Prostate gland (tissue), 2 donors: Measurements from ENCODE around the gene LAMA2. TPM values are rescaled to one million over a fixed set of nuclear protein-coding genes. Genes with fewer than 3 reads are reported as not detected.

ENCODE experiments used
- DNase-seq: peaks from one replicate; pipeline ENCODE4 v3.0.0-alpha.2; 2019; ENCODE audit warnings: low spot score
- H3K27ac ChIP-seq, 2 donors: fragments of 200-600 bp; sonication (generic); 2 replicates each; pipeline ENCODE4 v1.5.1; 2017 to 2019
- H3K27me3 ChIP-seq: fragments of 200-600 bp; sonication (generic); replicated peaks from 2 replicates; pipeline ENCODE4 v1.5.1; 2019; ENCODE audit not compliant: insufficient read depth
- H3K36me3 ChIP-seq, 2 donors: fragments of 200-600 bp; sonication (generic); 1 replicate in 1 of 2; 2 replicates in 1 of 2; pipeline versions ENCODE4 v1.5.1 to v1.8.1; 2017 to 2019
- H3K4me1 ChIP-seq: fragments of 200-600 bp; sonication (generic); replicated peaks from 2 replicates; pipeline ENCODE4 v1.5.1; 2019
- H3K4me3 ChIP-seq, 2 donors: fragments of 200-600 bp; sonication (generic); 2 replicates each; pipeline ENCODE4 v1.5.1; 2017 to 2019
- H3K9me3 ChIP-seq: fragments of 200-600 bp; sonication (generic); 2 replicates; pipeline ENCODE4 v1.5.1; 2017
- CTCF ChIP-seq, 4 experiments: fragments of 200-600 bp in 2 of 4; fragments of 450-650 bp in 2 of 4; sonication (generic) in 2 of 4; IDR thresholded peaks; 1 replicate in 3 of 4; 2 replicates in 1 of 4; pipeline ENCODE4 v1.5.1; 2016 to 2019; ENCODE audit warnings: antibody characterized with exemption in 4 of 4, mild to moderate bottlenecking in 2 of 4, moderate library complexity in 2 of 4
- POLR2A ChIP-seq: fragments of 450-650 bp; IDR thresholded peaks from one replicate; pipeline ENCODE4 v1.6.1; 2016; ENCODE audit warnings: antibody characterized with exemption, mild to moderate bottlenecking
- POLR2AphosphoS5 ChIP-seq: sonication (generic); formaldehyde crosslinking; IDR thresholded peaks from one replicate; pipeline ENCODE4 v1.6.1; 2017; ENCODE audit warnings: antibody characterized with exemption
- WGBS: methylation state at CpG from one replicate; pipeline ENCODE4 v1.1.5; 2018; 5-methylcytosine and 5-hydroxymethylcytosine counted together
- intact Hi-C: fragments of 100-400 bp; cut with DNase I; formaldehyde crosslinking; loops from one replicate; pipeline ENCODE4 v1.14.2; 2022
- total RNA-seq, 2 donors: library from RNA; depleted of rRNA; stranded (reverse); fragments of >200 nt; gene quantifications; one replicate each; pipeline ENCODE4 v1.1.0, GENCODE V29; 2016

The LAMA2 gene
- total RNA-seq, 2 donors from 2014 or later = 10.1 to 89.1 TPM

- Histone ChIP-seq H3K27me3 (no peaks in the 10 kb centered on the region), H3K27ac (no peak overlapping the region), H3K9me3 (no peaks in the 10 kb centered on the region), H3K36me3 (no peaks in the 10 kb centered on the region), H3K4me3 (no peak overlapping the region), H3K4me1 (no peaks in the 10 kb centered on the region)
- DNase-seq = no peak
- WGBS = 83% methylated on average over 5 of the region's 5 CpGs
- intact Hi-C loops = no loop called here
- TF ChIP-seq CTCF (IDR thresholded peaks at IDR 0.05) = no peak
- TF ChIP-seq POLR2A = no peak
- no peak for TF ChIP-seq POLR2AphosphoS5
These were observed 323.9 kb downstream of the LAMA2 start for GRCh38 chr6:129206821-129207220.

GRCh38 chr6:129207832-129208231, 324.9 kb downstream of the LAMA2 start:
- no peak overlapping the region for H3K4me3 ChIP-seq
- H3K4me1 ChIP-seq = no peaks in the 10 kb centered on the region
- H3K9me3 ChIP-seq = no peaks in the 10 kb centered on the region
- TF ChIP-seq CTCF (IDR thresholded peaks at IDR 0.05) (no peak), POLR2A (no peak), POLR2AphosphoS5 (peak; percentile 66)
- intact Hi-C loops = no loop called here
- no peak for DNase-seq
- no peaks in the 10 kb centered on the region for H3K27me3 ChIP-seq
- WGBS = 45% methylated on average over 1 of the region's 1 CpG
- no peaks in the 10 kb centered on the region for H3K36me3 ChIP-seq
- no peak overlapping the region for H3K27ac ChIP-seq

GRCh38 chr6:129208415-129209034, 325.6 kb downstream of the LAMA2 start:
- no peak for DNase-seq
- Histone ChIP-seq H3K36me3 (no peaks in the 10 kb centered on the region), H3K4me3 (no peak overlapping the region), H3K27ac (no peak overlapping the region), H3K9me3 (no peaks in the 10 kb centered on the region), H3K4me1 (no peaks in the 10 kb centered on the region), H3K27me3 (no peaks in the 10 kb centered on the region)
- intact Hi-C loops = no loop called here
- TF ChIP-seq POLR2A = no peak
- TF ChIP-seq CTCF (IDR thresholded peaks at IDR 0.05) = no peak
- no peak for TF ChIP-seq POLR2AphosphoS5

- no peaks in the 10 kb centered on the region for H3K36me3 ChIP-seq
- H3K27ac ChIP-seq = no peak overlapping the region
- no peaks in the 10 kb centered on the region for H3K4me1 ChIP-seq
- DNase-seq = no peak
- WGBS = 36% methylated on average over 6 of the region's 6 CpGs
- no peak for TF ChIP-seq CTCF (IDR thresholded peaks at IDR 0.05)
- TF ChIP-seq POLR2AphosphoS5 = peak; percentile 20
- intact Hi-C loops = no loop called here
- H3K4me3 ChIP-seq = no peak overlapping the region
- H3K27me3 ChIP-seq = no peaks in the 10 kb centered on the region
- H3K9me3 ChIP-seq = no peaks in the 10 kb centered on the region
These were observed 326.4 kb downstream of the LAMA2 start for GRCh38 chr6:129209355-129209754.

GRCh38 chr6:129210684-129211083, 327.7 kb downstream of the LAMA2 start:
- DNase-seq = no peak
- no peaks in the 10 kb centered on the region for H3K9me3 ChIP-seq
- no peaks in the 10 kb centered on the region for H3K4me1 ChIP-seq
- H3K27me3 ChIP-seq = no peaks in the 10 kb centered on the region
- no peak overlapping the region for H3K27ac ChIP-seq
- no peak for TF ChIP-seq CTCF (IDR thresholded peaks at IDR 0.05)
- no peak for TF ChIP-seq POLR2AphosphoS5
- no peak for TF ChIP-seq POLR2A
- intact Hi-C loops = no loop called here
- H3K36me3 ChIP-seq = no peaks in the 10 kb centered on the region
- 95% methylated on average over 4 of the region's 4 CpGs for WGBS
- no peak overlapping the region for H3K4me3 ChIP-seq
